Esophagus squamous epithelium (tissue), 5 donors: Measurements from ENCODE around the gene TYRO3. TPM values are rescaled to one million over a fixed set of nuclear protein-coding genes. Genes with fewer than 3 reads are reported as not detected.

ENCODE experiments used
- DNase-seq: peaks from one replicate; lab custom pipeline; 2025; lab: John Stamatoyannopoulos, UW
- H3K27ac ChIP-seq, 4 donors: fragments of 200-600 bp; sonication (generic); one replicate each; pipeline ENCODE4 v1.5.1; 2016 to 2019; ENCODE audit warnings: mild to moderate bottlenecking in 1 of 4
- H3K27me3 ChIP-seq, 4 donors: fragments of 200-600 bp; sonication (generic); 1 replicate in 3 of 4; 2 replicates in 1 of 4; pipeline versions ENCODE4 v1.5.1 to v1.6.0; 2017 to 2021; ENCODE audit warnings: antibody characterized with exemption in 1 of 4
- H3K36me3 ChIP-seq, 3 donors: fragments of 200-600 bp; sonication (generic); one replicate each; pipeline ENCODE4 v1.5.1; 2016 to 2019
- H3K4me1 ChIP-seq, 3 donors: fragments of 200-600 bp; sonication (generic); one replicate each; pipeline ENCODE4 v1.5.1; 2017 to 2019
- H3K4me3 ChIP-seq, 4 donors: fragments of 200-600 bp; sonication (generic); 1 replicate in 3 of 4; 2 replicates in 1 of 4; pipeline ENCODE4 v1.5.1; 2016 to 2019; ENCODE audit warnings: mild to moderate bottlenecking in 2 of 4, moderate library complexity in 1 of 4
- H3K9me3 ChIP-seq, 3 donors: fragments of 200-600 bp; sonication (generic); one replicate each; pipeline ENCODE4 v1.5.1; 2016 to 2019
- POLR2A ChIP-seq, 4 donors: fragments of 450-650 bp; IDR thresholded peaks; one replicate each; pipeline ENCODE4 v1.6.1; 2017; ENCODE audit warnings: antibody characterized with exemption in 4 of 4, mild to moderate bottlenecking in 4 of 4, moderate library complexity in 3 of 4
- WGBS, 2 donors: methylation state at CpG; one replicate each; pipeline ENCODE4 v1.1.5; 2018; 5-methylcytosine and 5-hydroxymethylcytosine counted together
- intact Hi-C: fragments of 100-400 bp; cut with DNase I; formaldehyde crosslinking; loops from one replicate; pipeline ENCODE4 v1.15.0; 2022
- total RNA-seq, 4 donors: library from RNA; depleted of rRNA; stranded (reverse); fragments of >200 nt; gene quantifications; one replicate each; pipeline ENCODE4 v1.1.0, GENCODE V29; 2016
- TF ChIP-seq, protein P1 (sequence below), 6 experiments: fragments of 450-650 bp in 4 of 6; fragments of 200-600 bp in 2 of 6; sonication (generic) in 2 of 6; IDR thresholded peaks; one replicate each; pipeline ENCODE4 v1.5.1; 2016 to 2019; ENCODE audit warnings: antibody characterized with exemption in 6 of 6, mild to moderate bottlenecking in 4 of 6, moderate library complexity in 4 of 6
- donor health status: DM: yes; HTN: yes; CAD: no.

The TYRO3 gene
- total RNA-seq, 4 donors from 2014 or later, result 6.5 to 16.9 (median 11.2) TPM

DNA sequence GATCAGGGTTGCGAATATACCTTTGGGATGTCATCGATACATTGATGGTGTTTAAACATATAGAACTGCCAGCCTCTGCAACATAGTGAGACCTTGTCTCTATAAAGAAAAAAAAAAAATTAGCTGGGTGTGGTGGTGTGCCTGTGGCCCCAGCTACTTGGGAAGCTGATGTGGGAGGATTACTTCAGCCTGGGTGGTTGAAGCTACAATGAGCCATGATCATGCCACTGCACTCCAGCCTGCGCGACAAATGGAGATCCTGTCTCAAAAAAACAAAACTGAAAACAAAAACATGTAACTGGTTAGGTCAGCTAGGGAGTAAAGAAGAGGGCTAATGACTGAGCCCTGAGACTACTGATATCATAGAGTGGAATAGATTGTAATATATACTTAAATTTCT is 70.5 kb downstream of the TYRO3 start:
- WGBS, 2 donors, result 94 to 95% methylated on average over 4 of the region's 4 CpGs
- Histone ChIP-seq H3K4me3 (no peak overlapping the region), H3K27ac (no peak overlapping the region), H3K4me1 (no peaks in the 10 kb centered on the region), H3K9me3 (no peaks in the 10 kb centered on the region), H3K36me3 (no peaks in the 10 kb centered on the region), H3K27me3 (no peaks in the 10 kb centered on the region)
- intact Hi-C loops, result no loop called here
- no peak for TF ChIP-seq POLR2A (IDR thresholded peaks at IDR 0.05)
- TF ChIP-seq, protein P1, sequence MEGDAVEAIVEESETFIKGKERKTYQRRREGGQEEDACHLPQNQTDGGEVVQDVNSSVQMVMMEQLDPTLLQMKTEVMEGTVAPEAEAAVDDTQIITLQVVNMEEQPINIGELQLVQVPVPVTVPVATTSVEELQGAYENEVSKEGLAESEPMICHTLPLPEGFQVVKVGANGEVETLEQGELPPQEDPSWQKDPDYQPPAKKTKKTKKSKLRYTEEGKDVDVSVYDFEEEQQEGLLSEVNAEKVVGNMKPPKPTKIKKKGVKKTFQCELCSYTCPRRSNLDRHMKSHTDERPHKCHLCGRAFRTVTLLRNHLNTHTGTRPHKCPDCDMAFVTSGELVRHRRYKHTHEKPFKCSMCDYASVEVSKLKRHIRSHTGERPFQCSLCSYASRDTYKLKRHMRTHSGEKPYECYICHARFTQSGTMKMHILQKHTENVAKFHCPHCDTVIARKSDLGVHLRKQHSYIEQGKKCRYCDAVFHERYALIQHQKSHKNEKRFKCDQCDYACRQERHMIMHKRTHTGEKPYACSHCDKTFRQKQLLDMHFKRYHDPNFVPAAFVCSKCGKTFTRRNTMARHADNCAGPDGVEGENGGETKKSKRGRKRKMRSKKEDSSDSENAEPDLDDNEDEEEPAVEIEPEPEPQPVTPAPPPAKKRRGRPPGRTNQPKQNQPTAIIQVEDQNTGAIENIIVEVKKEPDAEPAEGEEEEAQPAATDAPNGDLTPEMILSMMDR (IDR thresholded peaks at IDR 0.05), result no peak
- no peak for DNase-seq

DNA sequence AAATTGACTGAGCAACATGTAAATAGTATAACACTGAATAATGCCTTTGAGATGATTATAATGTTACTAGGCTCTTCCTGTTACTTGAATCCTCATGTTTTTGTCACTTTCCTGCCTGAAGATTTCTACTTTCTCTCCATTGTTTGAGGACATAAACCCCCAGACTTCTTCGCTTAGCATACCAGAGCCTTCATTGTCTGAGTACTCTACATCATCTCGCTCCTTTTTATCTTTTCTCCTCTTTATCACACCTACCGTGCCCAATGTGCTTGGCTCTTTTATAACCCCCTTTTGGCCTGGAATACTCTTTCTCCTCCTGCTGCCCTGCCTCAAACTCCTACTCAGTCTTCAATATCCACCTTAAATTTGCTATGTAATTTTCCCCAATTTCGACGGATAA is 70.9 kb downstream of the TYRO3 start:
- intact Hi-C loops, result no loop called here
- H3K4me1 ChIP-seq, result no peaks in the 10 kb centered on the region
- 84% methylated on average over 5 of the region's 5 CpGs for WGBS, 2 donors
- no peaks in the 10 kb centered on the region for H3K9me3 ChIP-seq
- no peak overlapping the region for H3K27ac ChIP-seq
- TF ChIP-seq, protein P1 (IDR thresholded peaks at IDR 0.05), result no peak
- TF ChIP-seq POLR2A (IDR thresholded peaks at IDR 0.05), result no peak
- no peaks in the 10 kb centered on the region for H3K27me3 ChIP-seq
- H3K36me3 ChIP-seq, result no peaks in the 10 kb centered on the region
- DNase-seq, result no peak
- H3K4me3 ChIP-seq, result no peak overlapping the region

DNA sequence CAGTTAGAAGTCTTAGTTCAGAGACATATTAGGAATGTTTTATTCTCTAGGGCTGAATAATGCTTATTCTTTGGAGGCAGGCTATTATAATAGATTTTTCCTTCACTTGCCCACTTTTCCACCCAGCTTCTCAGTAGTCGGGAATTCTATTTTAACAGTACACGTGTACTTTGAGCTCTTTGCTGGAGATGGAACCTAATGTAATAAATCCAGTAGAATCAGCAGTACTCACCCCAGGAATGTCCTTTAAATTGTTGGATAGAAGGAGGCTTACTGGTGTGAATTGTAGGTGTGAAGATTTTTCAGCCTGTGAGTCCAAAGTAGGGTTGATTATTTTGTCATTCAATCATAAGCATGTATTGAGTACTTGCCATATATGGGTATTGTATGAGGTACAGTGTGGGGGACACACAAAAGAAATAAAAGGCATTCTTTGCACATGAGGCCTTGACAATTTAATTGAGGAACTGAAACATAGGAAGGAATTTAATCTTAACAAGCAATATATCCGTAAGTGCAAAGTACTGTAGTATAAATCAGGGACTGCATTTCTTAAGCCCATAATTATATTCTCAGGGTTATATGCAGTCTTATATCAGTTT is 71.7 kb downstream of the TYRO3 start:
- Histone ChIP-seq H3K27ac (no peak overlapping the region), H3K9me3 (no peaks in the 10 kb centered on the region), H3K36me3 (no peaks in the 10 kb centered on the region)

DNA sequence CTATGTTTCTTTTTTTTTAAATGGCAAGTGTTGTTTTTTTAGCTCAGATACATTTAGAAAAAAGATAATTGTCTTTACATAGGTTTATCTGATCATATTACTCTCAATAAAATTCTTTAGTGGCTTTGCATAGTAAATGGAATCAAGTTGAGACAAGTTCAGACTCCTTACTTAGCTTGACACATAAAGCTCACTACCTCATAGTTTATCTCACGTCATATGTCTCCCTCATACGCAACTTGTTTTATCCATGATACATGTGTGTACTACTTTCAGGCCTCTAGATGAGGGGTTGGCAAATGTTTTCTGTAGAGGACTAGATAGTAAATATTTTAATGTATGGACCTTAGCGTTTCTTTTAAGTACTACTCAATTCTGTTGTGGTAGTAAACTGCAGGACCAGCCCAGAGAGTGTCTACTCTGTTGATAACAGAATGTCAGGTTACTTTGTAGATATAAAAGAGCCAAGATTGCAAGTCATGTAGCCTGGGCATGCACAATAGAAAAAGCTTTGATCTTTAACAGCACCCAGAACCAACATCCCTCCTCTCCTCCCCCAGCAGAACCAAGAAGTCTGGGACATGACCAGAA is 73.0 kb downstream of the TYRO3 start:
- 43 to 53% methylated on average over 3 of the region's 3 CpGs for WGBS, 2 donors
- no peaks in the 10 kb centered on the region for H3K9me3 ChIP-seq
- no peak overlapping the region for H3K27ac ChIP-seq
- DNase-seq, result no peak
- no peaks in the 10 kb centered on the region for H3K36me3 ChIP-seq
- TF ChIP-seq, protein P1 (IDR thresholded peaks at IDR 0.05), result no peak
- no peak for TF ChIP-seq POLR2A (IDR thresholded peaks at IDR 0.05)
- intact Hi-C loops, result no loop called here
- no peaks in the 10 kb centered on the region for H3K4me1 ChIP-seq
- no peaks in the 10 kb centered on the region for H3K27me3 ChIP-seq
- no peak overlapping the region for H3K4me3 ChIP-seq

More for the DNA sequence above, 71.7 kb downstream of the TYRO3 start:
- Histone ChIP-seq H3K4me3 (no peak overlapping the region), H3K4me1 (no peaks in the 10 kb centered on the region), H3K27me3 (no peaks in the 10 kb centered on the region)
- WGBS, 2 donors, result 72 to 81% methylated on average over 3 of the region's 3 CpGs
- TF ChIP-seq POLR2A (IDR thresholded peaks at IDR 0.05), result no peak
- TF ChIP-seq, protein P1 (IDR thresholded peaks at IDR 0.05), result no peak
- no peak for DNase-seq
- intact Hi-C loops, result no loop called here

Other genes starting within 250 kb of the TYRO3 start
- gene OIP5, start 226.6 kb upstream of the TYRO3 start, total RNA-seq, result 10 to 100 TPM in 2 of 4 donors, 1 to 10 TPM in 2; 2.7 to 16.3 (median 7.3) TPM
- gene NUSAP1, start 226.3 kb upstream of the TYRO3 start, total RNA-seq, result 10 to 100 TPM; 26.5 to 47.7 (median 37.6) TPM
- 10 to 100 TPM in 3 of 4 donors, 1 to 10 TPM in 1; 9.4 to 26.9 (median 15.0) TPM for gene NDUFAF1, start 156.7 kb upstream of the TYRO3 start, total RNA-seq
- 10 to 100 TPM; 23.3 to 41.6 (median 33.6) TPM for gene RTF1, start 142.1 kb upstream of the TYRO3 start, total RNA-seq
- under 1 TPM in 3 of 4 donors, not detected in 1; 0.19 to 0.76 (median 0.57) TPM for gene ITPKA, start 65.3 kb upstream of the TYRO3 start, total RNA-seq
- gene LTK, start 45.4 kb upstream of the TYRO3 start, total RNA-seq, result under 1 TPM in 2 of 4 donors, not detected in 2; 0.38 to 0.82 TPM
- 10 to 100 TPM; 15.3 to 22.6 (median 19.8) TPM for gene RPAP1, start 15.0 kb upstream of the TYRO3 start, total RNA-seq
- 10 to 100 TPM; 12.9 to 37.4 (median 15.1) TPM for gene MGA, start 101.2 kb downstream of the TYRO3 start, total RNA-seq
- gene MAPKBP1, start 215.3 kb downstream of the TYRO3 start, total RNA-seq, result 10 to 100 TPM; 18.4 to 37.6 (median 29.8) TPM